NCI-H2107 treated with DMSO at 0.1 percent for 48 hours (cell line): ENCODE measurements around the gene PARVG.

Experiments
- DNase-seq: peaks from one replicate; lab custom pipeline; 2025; ENCODE audit not compliant: unreplicated experiment; lab: John Stamatoyannopoulos, UW

The PARVG gene

DNA sequence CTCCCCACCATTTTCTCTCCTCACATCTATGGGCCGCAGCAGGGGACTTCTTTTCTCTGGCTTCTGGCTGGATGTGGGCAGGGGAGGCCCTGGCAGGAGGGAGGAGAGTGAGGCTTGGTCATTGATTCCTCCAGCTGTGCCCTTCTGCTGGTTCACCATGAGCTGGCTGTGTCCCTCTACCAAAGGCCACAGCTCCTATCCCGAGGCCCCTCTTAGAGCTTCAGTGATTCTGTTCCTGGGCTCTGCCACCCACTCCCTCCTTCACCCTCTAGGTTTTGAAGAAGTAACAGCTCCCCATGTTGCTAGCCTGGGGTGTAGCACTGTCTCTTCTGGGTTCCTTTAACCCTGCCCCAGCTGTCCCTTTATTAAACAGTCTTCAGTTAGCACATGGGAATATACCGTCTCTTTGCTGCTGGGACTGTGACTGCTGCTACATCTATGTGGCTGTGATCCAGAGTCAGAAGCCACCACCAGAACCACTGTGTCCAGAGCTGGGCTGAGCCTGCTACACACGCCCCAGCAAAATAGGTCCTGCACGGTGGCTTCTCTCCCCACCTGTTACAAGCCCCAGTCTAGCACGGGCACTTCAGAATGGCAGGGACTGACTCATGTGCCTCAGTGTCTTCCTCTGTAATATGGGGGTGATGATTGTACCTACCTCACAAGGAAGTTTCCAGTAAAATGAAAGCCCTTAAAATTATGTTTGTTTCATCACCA lies 578 bp upstream of the PARVG start:
- no peak for DNase-seq

DNA sequence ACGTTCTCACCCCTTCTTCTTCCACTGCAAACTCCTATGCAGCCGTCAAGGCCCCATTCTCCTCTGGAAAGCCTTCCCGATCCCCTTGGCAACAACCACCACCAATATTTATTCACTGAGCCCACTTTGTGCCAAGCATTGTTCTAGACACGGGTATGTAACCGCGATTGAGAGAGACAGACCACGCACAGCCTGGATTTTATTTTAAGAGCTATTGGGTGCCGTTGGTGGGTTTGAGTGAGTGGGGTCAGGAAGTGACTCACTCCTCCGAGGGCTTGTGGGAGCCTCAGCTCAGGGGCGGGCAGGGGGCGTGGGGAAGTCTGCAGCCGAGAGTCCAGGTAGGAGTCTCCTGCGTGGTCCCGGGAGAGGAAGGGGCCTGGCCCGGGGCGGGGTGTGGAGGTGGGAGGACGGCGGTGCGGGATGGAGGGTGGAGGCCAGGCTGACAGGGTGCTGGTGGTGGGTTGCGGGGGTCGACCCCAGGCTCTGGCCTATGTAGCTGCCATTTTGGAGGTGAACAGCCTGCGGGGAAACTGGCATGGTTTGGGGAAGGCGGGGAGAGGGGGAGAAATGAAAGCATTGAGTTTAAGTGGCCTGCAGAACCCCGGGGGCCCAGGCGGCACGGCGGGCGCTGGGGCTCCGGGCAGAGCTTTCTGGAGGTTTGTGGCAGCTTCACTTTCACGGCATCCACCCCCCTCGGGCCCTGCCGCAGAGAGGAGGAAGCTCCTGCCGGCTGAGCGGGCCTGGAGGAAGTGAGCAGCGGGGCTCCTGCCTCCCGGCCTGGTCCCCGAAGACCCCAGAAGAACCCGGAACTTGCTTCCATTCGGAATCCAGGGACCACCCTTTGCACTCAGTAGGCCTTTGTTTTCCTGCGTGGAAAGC lies 547 bp downstream of the PARVG start:
- no peak for DNase-seq

DNA sequence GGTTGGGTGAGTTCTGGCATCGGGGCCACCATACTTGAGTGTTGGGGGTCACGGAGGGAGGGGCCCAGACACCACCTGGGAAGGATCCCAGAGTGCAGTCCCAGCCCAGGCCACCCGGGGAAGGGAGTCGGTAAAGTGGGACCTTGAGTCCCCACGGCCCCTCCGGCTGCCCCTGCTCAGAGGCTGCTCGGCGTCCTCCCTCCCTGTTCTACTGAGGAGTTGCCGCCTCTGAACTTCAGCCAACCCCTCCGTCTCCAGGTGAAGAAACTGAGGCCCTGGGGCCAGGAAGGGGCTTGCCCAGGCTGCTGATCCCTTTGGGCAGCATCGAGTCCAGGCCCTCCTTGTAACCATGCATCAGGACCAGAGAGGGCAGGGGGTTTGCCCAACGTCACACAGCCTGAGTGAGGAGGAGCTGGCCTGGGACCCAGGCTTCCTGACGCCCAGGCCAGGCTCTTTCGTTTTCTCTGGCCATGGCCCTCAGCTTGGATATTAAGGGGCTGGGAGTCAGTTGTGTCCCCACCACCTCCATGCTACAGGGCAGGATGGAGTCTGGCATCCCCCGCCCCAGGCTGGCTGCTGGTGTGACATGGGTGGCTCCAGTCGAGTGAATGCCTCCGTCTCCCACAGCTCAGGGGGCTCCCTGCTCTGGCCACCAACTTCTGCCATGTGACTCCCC lies 1.3 kb downstream of the PARVG start:
- no peak for DNase-seq

DNA sequence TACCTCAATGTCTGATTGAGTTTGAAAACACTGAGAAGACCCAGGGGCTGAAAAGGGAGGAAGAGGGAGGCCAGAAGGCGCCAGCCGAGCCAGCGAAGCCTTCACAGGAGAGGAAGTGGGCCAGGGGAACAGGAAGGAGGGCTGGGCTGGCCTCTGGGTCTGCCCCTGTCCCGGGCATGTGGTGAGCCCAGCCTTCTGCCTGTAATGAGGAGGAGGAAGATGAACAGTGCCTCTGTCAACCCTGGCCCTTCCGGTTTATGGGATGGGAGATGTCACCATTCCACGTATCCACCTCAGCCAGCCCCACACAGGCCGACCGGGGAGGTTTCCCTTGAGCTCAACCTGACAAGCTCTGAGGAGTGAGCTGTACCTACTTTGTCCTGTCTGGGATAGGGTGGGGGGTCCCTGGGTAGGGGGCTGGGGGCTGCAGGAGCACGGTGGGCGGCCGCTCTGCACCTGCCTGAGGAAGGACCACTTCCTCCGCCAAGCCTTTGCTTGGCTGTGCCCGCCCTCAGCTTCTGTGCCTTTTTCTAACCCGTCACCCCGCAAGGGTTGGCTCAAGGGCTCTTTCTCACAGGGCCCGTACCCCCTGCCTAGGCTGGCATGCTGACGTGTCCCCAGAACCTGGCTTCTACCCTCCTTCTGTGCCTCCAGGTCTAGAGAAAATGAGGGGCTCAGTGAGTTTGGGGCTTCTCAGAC lies 2.0 kb downstream of the PARVG start:
- no peak for DNase-seq

DNA sequence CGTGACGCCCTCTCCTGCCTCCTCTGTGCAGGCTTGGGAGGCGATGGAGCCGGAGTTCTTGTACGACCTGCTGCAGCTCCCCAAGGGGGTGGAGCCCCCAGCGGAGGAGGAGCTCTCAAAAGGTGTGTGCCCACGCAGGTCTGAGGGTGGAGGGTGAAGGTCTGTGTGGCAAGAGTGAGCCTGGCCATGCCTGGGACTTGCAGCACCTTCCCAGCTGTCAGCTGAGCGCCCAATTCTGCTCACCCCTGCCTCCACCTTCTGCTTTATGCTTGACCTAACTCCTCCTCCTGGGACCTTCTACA lies 2.5 kb downstream of the PARVG start:
- DNase-seq: no peak

DNA sequence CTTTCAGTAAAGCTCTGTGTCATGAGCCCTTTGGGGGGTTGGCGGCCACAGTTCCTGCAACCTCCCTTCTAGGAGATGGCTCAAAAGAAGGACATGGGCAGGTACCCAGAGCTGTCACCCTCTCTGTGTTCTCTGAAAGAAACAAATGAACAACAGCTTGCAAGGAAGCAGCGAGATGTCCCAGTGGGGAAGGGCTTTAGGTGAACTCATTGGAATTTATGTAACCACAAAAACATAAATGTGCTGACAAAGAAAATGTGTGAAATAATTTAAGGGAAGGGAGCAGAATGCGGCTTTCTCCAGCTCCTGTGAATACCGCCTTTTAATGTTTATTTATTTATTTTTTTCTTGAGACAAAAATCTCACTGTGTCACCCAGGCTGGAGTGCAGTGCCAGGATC lies 3.3 kb downstream of the PARVG start:
- no peak for DNase-seq

DNA sequence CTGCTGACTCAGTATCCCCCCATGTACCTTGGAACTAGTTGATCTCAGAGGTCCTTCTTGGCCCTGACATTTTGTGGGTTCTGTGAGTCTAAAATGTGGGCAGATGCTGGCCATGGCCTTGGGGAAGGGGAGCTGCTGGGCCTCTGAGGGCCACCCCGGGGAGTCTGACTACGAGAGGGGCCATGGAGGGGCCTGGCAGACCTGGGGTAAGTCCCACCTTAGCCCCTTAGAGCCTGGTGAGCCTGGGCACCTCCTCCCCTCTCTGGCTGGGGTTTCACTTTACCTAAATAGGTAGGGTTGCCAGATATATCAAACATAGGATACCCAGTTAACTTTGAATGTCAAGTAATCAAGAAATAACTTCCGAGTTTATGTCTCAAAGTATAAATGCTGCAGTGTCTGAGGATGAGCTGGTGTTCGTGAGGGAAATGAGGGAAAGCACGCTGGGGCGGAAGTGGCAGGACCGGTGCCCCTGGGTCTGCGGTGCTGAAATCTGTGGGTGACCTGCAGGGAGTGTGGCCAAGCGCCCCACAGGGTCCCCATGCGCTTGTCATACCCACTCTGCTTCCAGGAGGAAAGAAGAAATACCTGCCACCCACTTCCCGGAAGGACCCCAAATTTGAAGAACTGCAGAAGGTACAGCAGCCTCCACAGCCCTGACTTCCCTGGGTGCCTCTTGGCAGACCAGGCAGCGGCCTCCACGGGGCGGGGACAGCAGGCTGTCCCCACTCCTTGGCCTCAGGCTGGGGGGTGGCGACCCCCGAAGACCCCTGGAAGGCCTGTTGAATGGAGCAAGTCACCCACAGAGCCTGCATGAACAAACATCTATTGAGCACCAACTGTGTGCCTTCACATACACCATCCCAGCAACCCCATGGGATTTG lies 4.8 kb downstream of the PARVG start:
- no peak for DNase-seq

DNA sequence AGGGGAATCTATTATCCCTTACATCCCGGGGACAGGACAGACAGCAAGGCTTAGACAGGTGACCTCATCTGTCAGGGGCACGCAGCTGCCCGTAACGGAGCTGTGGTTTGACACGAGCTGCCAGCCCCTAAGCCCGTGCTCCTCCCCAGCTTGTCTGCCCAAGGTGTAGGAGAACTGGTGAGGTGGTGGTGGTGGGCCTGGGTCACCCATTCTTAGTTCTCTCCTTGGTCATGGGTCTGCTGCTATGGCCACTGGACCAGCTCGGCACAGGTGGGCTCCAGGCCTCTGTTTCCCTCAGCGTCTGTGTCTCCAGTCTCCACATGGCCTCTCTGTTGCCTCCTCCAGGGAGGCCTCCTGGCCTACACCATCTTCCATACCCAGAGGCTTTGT lies 5.4 kb downstream of the PARVG start:
- no peak for DNase-seq

DNA sequence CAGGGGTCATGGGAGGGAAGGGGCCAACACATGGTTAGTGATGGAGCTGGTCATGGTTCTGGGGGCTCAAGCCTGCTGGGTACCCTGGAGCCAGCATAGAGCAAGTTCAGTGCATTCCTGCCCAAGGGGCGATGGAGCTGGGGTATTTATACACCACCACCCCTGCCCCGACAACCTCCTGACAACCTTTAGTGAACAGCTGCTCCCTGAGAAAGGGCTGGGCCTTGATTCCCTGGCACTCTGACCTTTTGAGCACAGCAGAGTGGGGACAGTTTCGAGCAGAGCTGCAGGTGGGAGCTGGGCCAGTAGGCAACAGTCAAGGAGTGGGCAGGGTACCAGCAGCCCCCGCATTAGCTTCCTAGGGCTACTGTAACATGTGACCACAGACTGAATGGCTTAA lies 6.0 kb downstream of the PARVG start:
- no peak for DNase-seq

DNA sequence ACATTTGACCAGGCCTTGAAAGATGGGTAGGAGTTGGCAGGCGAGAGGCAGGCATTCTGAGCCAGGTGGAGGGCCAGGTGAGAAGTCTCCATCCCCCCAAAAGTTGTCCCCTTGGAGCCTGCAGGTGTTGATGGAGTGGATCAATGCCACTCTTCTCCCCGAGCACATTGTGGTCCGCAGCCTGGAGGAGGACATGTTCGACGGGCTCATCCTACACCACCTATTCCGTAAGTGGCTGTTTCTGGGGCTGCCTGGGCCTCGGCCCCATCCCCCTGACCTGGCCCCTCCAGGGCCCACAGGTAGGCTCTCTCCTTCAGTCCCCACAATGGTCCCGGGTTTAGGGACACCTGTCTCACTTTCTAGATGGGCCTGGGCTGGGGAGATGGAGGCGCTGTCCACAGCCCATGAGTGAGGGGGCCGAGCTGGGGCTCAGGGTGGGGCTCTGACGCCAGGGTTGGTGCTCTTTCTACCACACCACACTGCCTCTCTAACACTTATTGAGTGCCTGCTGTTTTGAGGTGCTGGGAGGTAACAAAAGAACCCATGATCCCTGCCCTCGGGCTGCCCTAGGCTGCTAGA lies 7.0 kb downstream of the PARVG start:
- DNase-seq: no peak

DNA sequence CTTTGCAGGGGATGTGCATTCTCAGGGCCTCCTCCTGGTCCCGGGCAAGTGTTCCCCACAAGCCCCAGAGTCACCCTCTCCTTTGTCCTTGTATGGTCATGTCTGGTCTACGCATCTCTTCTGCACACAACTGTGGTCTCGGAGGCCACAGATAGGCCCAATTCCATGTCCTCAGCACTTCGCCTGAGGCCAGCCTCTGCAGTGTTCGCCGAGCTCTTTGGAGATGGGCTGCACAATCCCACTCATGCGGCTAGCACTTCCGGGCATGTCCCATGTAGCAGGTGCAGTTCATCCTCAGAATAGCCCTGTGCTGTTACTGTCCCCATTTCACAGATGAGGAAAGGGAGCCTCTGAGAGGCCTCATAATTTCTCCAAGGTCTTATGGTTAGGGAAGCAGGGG lies 7.6 kb downstream of the PARVG start:
- no peak for DNase-seq

DNA sequence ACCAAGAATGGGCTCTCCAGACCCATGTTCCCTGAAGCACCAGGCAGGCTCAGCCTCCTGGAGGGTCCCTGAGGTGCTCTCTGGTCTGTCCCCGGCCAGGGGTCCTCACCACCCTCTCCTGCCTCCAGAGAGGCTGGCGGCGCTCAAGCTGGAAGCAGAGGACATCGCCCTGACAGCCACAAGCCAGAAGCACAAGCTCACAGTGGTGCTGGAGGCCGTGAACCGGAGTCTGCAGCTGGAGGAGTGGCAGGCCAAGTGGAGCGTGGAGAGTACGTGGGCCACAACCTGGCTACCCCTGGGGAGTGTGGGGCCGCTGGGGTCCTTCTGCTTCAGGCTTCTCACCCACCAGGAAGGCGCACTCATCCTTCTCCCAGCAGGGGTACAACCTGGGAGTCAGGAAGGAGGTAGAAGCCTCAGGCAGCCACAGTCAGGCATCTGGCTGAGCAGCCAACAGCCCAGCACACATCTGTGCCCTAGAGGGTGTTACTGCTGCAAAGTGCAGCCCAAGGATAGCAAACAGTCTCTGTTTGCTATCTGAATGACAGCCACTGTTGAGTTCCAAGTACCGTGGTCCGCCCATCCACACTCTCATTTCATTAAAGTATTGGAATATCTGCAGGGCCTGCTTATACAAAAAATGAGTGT lies 8.4 kb downstream of the PARVG start:
- no peak for DNase-seq

DNA sequence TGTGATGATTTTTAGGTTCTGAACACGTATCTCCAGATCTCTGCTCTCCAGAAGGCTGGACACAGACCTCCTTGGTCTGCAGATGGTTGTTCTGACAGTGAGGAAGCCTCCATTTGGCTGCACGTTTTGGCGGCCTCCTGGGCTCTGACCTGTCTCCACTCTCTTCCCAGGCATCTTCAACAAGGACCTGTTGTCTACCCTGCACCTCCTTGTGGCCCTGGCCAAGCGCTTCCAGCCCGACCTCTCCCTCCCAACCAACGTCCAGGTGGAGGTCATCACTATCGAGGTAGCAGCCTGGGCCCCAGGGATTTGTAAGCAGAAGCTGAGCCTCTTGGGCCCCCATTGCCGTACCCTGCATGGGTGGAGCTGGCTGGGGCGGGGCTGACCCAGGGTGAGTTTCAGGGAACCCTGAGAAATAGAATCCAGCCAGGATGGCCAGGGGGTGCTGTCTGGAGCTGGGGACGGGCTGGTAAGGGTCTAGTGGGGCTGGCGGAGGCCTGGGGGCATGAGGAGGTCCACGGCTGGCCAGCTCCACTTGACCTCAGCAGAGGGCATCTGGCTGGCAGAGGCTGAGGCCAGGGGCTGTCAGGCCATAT lies 9.8 kb downstream of the PARVG start:
- no peak for DNase-seq

DNA sequence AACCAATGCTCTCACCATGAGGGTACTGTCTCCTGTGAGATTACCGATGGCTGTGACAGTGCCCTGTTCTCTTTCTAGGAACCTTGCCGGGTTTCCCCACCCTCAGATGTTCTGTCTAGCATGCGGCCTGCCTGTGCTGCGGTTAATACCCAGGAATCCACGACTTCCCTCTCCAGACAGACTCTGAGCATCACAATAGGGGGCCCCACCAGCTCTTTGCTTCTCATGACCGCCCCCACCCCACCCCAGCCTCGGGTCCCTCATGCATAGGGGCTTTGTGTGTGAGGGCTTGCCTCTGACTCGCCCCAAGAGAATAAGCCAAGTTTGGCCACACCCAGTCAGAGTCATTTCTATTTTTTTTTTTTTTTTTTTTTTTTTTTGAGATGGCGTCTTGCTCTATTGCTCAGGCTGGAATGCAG lies 10.3 kb downstream of the PARVG start:
- no peak for DNase-seq

DNA sequence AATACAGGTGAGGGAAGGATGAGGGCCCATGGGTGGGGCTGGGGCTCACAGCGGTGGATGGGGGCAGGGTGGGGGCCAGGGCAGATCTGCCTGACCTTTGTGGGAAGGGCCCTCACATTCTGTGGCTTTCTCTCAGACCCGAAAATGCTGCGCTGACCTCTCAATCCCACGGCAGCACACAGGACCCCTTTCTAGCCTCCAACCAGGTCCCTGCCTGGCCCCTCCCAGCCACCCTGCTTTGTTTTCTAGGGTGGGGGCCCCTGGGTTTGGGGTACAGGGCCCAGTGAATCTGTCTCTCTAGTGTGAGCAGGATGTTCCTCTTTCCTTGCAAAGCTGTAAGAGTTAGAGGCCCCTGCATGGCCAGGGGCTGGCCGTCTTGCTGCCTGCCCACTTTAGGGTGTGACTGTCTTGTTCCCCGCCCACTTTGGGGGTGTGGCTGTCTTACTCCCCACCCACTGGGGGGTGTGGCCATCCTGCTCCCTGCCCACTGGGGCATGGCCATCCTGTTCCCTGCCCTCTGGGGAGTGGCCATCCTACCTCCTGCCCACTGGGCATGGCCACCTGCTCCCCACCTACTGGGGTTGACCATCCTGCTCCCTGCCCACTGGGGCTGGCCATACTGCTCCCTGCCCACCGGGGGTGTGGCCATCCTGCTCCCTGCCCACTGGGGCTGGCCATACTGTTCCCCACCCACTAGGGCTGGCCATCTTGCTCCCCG lies 11.5 kb downstream of the PARVG start:
- no peak for DNase-seq

DNA sequence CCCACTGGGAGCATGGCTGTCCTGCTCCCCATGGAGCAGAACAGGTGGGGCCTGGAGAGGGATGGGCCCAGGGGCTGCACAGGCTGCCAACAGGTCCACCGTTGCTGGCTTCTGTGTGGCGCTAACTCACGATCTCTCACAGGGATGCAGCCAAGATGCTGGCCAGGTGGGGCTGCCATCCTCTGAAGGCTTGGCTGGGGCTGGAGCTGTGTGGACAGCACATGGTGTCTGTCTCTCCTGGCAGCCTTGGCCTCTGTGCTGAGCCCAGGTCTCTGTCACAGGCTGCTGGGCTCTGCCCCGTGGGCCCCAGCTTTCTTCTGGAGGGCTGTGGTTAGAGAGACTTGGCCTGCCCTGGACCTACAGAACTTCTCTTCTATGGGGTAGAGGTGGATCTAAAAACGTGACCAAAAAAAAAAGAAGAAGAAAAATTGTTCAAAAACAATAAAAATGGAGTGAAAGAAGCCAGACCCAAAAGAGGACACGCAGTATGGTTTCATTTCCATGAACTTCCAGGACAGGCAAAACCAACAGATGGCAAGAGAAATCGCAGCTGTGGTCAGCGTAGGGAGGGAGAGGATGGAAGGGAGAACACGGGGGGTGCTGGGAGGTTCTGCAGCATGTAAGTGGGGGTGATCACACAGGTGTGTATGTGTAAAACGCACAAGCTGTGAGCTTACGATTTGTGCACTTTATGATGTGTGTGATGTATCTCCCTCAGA lies 12.2 kb downstream of the PARVG start:
- no peak for DNase-seq

DNA sequence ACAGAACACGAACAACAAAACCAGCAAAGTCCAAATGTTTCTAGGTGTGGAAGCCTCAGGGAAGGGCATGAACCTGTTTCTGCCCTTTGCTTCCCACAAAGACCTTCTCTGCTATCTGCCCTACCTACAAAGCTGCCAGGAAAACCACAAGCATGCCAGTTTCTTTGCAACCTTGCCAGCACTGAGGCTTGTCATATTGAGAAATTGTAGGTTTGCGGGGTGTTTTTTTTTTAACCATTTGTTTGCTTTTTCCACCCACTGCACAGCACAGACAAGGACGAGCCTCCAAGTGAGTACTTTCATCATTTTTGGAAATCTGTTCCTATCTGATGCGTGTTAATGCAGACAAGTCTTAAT lies 12.8 kb downstream of the PARVG start:
- no peak for DNase-seq

DNA sequence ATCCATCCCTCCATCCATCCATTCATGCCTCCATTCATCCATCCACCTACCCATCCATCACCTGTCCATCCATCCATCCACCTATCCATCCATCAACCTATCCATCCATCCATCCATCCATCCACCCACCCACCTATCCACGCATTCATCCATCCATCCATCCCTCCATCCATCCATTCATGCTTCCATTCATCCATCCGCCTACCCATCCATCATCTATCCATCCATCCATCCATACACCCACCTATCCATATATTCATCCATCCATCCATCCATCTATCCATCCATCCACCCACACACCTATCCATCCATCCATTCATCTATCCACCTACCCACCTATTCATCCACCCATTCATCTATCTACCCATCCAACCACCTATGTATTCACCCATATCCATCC lies 13.8 kb downstream of the PARVG start:
- no peak for DNase-seq
